Neutrophil (primary cell): ENCODE results near the gene DTX4.

ENCODE experiments used
- H3K27ac ChIP-seq: fragments of 200-600 bp; sonication (generic); 2 replicates; pipeline ENCODE4 v1.5.1; 2016; ENCODE audit warnings: mild to moderate bottlenecking, moderate library complexity
- H3K27me3 ChIP-seq: fragments of 200-600 bp; sonication (generic); 2 replicates; pipeline ENCODE4 v1.6.0; 2016; ENCODE audit warnings: mild to moderate bottlenecking
- H3K36me3 ChIP-seq: fragments of 200-600 bp; sonication (generic); 2 replicates; pipeline ENCODE4 v1.5.1; 2017
- H3K4me1 ChIP-seq, 2 experiments: fragments of 200-600 bp in 1 of 2; sonication (generic) in 1 of 2; 1 replicate in 1 of 2; 2 replicates in 1 of 2; pipeline versions ENCODE4 v1.5.1 to v1.6.1; 2013 to 2016; ENCODE audit warnings: low read depth in 1 of 2, low read length in 1 of 2, mild to moderate bottlenecking in 1 of 2, moderate library complexity in 1 of 2; ENCODE audit not compliant: control insufficient read depth in 1 of 2, insufficient read depth in 1 of 2
- H3K4me3 ChIP-seq, 2 experiments: fragments of 200-600 bp in 1 of 2; sonication (generic) in 1 of 2; 1 replicate in 1 of 2; 2 replicates in 1 of 2; pipeline ENCODE4 v1.5.1; 2013 to 2016; ENCODE audit warnings: low read depth in 1 of 2, low read length in 1 of 2, mild to moderate bottlenecking in 1 of 2, moderate library complexity in 1 of 2
- H3K9me3 ChIP-seq: fragments of 200-600 bp; sonication (generic); 2 replicates; pipeline ENCODE4 v1.5.1; 2016
- TF ChIP-seq, protein P1 (sequence below): fragments of 200-600 bp; sonication (generic); IDR thresholded peaks from 2 replicates; pipeline ENCODE4 v1.5.1; 2016; ENCODE audit warnings: antibody characterized with exemption

DTX4 gene

GRCh38 chr11:59164028-59164427 is 7.9 kb upstream of the DTX4 start:
- H3K4me3 ChIP-seq = no peak overlapping the region
- no peaks in the 10 kb centered on the region for H3K36me3 ChIP-seq
- no peaks in the 10 kb centered on the region for H3K4me1 ChIP-seq
- no peaks in the 10 kb centered on the region for H3K9me3 ChIP-seq
- TF ChIP-seq, protein P1, sequence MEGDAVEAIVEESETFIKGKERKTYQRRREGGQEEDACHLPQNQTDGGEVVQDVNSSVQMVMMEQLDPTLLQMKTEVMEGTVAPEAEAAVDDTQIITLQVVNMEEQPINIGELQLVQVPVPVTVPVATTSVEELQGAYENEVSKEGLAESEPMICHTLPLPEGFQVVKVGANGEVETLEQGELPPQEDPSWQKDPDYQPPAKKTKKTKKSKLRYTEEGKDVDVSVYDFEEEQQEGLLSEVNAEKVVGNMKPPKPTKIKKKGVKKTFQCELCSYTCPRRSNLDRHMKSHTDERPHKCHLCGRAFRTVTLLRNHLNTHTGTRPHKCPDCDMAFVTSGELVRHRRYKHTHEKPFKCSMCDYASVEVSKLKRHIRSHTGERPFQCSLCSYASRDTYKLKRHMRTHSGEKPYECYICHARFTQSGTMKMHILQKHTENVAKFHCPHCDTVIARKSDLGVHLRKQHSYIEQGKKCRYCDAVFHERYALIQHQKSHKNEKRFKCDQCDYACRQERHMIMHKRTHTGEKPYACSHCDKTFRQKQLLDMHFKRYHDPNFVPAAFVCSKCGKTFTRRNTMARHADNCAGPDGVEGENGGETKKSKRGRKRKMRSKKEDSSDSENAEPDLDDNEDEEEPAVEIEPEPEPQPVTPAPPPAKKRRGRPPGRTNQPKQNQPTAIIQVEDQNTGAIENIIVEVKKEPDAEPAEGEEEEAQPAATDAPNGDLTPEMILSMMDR = no peak
- peaks cover 13% of the 10 kb centered on the region for H3K27me3 ChIP-seq
- no peak overlapping the region for H3K27ac ChIP-seq

GRCh38 chr11:59172345-59173079 is 580 bp downstream of the DTX4 start:
- Histone ChIP-seq H3K9me3 (no peaks in the 10 kb centered on the region), H3K4me3 (peak overlapping the region; percentile 76 to 95), H3K36me3 (peaks cover 7% of the 10 kb centered on the region), H3K27me3 (peaks cover 39% of the 10 kb centered on the region), H3K27ac (peak overlapping the region; percentile 81), H3K4me1 (peaks cover 23 to 26% of the 10 kb centered on the region in 2 experiments)
- TF ChIP-seq, protein P1 = no peak

DNA sequence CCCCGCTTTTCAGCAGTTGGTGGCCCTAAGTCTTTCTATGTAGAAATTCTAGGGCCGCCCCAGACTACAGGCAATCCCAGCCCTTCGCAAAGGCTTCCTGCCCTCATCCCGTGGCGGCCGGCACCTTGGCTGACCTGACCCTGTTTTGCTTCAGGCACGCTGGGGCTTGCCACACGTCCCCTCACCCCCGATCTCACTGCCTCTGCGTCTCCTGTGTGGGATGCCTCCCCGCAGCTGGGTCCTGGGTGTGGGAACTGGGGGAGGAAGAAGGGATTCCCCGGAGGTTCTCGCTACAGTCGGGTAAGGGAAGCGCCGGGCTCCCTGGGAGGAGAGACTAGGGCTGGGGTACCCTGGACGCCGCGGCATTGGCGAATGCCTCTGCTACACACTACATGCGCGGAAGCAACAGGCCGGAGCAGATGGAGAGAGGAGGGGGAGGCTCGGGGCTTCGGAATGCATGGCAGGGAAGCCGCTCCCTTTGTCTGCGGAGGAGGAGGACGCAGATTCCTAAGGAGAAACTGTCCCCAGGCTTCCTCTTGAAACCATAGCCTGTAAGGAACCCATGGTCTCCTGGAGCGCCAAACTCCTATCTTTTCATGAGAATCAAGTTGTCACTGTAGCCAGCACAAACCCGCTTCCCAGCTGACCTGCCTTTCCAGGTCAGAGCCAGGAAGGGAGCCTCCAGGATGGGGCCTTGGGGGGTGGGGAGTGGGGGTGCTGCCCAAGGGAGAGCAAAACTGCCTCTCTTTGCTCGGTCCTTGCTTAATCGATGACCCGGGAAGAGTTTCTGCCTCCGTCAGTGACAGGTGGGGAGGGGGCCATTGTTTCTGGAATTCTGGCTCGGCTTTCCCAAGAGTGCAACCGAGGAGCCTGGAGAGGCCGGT is 1.4 kb downstream of the DTX4 start:
- H3K27ac ChIP-seq = peak overlapping the region; percentile 81

DNA sequence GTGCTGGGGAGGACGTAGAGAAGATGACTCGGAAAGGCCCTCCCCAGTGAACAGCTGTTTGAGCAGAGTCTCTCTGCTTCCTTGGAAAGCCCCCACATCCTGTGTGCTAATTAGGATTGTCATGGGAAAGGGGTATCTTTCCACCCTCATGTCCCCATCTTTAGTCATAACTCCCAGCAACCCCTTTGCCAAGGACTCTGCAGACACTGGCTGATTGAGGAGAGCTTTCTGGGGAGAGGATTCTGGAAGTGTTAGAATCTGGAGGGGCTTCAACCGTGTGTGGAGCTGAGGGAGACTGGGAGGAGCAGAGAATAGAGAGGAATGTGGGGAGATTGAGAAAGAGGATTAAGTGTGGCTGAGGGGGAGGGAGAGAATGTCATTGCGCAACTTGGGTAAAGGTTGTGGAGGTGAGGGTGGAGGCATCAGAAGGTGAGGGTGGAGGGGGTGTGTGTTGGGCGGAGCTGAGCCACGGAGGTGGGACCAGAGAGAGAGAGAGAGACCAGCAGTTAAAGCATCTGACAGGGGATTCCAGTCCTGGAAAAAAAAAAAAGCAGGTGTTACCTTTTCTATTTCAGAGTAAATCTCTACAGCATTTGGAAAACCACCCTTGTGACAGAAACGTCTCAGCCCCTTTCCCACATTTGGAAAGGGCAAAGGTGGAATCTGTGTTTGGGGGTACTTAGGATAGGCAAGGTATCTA is 2.2 kb downstream of the DTX4 start:
- Histone ChIP-seq H3K36me3 (peaks cover 7% of the 10 kb centered on the region), H3K27me3 (peaks cover 35% of the 10 kb centered on the region), H3K27ac (peak overlapping the region; percentile 13), H3K4me3 (peak overlapping the region in 1 of 2 experiments; percentile 95), H3K9me3 (no peaks in the 10 kb centered on the region), H3K4me1 (peaks cover 23 to 26% of the 10 kb centered on the region in 2 experiments)
- TF ChIP-seq, protein P1 = no peak

More for the DNA sequence above, 1.4 kb downstream of the DTX4 start:
- TF ChIP-seq, protein P1 = no peak
- Histone ChIP-seq H3K27me3 (peaks cover 35% of the 10 kb centered on the region), H3K4me1 (peaks cover 23 to 26% of the 10 kb centered on the region in 2 experiments), H3K4me3 (peak overlapping the region; percentile 76 to 95), H3K9me3 (no peaks in the 10 kb centered on the region), H3K36me3 (peaks cover 7% of the 10 kb centered on the region)

GRCh38 chr11:59174664-59175033 is 2.7 kb downstream of the DTX4 start:
- peaks cover 7% of the 10 kb centered on the region for H3K36me3 ChIP-seq
- no peaks in the 10 kb centered on the region for H3K9me3 ChIP-seq
- H3K4me3 ChIP-seq = no peak overlapping the region
- TF ChIP-seq, protein P1 = no peak
- peaks cover 23 to 26% of the 10 kb centered on the region in 2 experiments for H3K4me1 ChIP-seq
- peaks cover 35% of the 10 kb centered on the region for H3K27me3 ChIP-seq
- H3K27ac ChIP-seq = peak overlapping the region; percentile 13
